GM23338 (cell line): ENCODE results near the gene MRRF. TPM values are rescaled to one million over a fixed set of nuclear protein-coding genes. Genes with fewer than 3 reads are reported as not detected.

Experiments used
- CREB1 ChIP-seq: fragments of 250-450 bp; sonication (Bioruptor Pico); IDR thresholded peaks from 2 replicates; pipeline ENCODE4 v1.5.0; 2020; ENCODE audit warnings: low read depth, mild to moderate bottlenecking, moderate library complexity
- CTCF ChIP-seq, 2 experiments: fragments of 200-600 bp in 1 of 2; sonication (generic) in 1 of 2; conservative IDR thresholded peaks; 2 replicates each; pipeline versions ENCODE4 v1.5.1 to v1.6.1; 2016 to 2017; ENCODE audit warnings: antibody characterized with exemption in 2 of 2, low read depth in 2 of 2, mild to moderate bottlenecking in 2 of 2, moderate library complexity in 1 of 2
- ETS1 ChIP-seq: IDR thresholded peaks from 2 replicates; pipeline ENCODE4 v1.6.1; 2016; ENCODE audit warnings: antibody characterized with exemption
- EZH2phosphoT487 ChIP-seq: fragments of 200-600 bp; sonication (generic); IDR thresholded peaks from one replicate; pipeline ENCODE4 v1.8.1; 2018; ENCODE audit warnings: antibody characterized with exemption; ENCODE audit not compliant: unreplicated experiment
- POLR2AphosphoS5 ChIP-seq: IDR thresholded peaks from 2 replicates; pipeline ENCODE4 v1.6.1; 2016; ENCODE audit warnings: antibody characterized with exemption, low read depth
- ZNF331 ChIP-seq: fragments of 250-450 bp; sonication (Bioruptor Pico); IDR thresholded peaks from 2 replicates; pipeline ENCODE4 v1.5.0; 2020; ENCODE audit warnings: low read depth, mild to moderate bottlenecking, moderate library complexity
- ZNF462 ChIP-seq: fragments of 250-450 bp; sonication (Bioruptor Pico); IDR thresholded peaks from 2 replicates; pipeline ENCODE4 v1.5.0; 2020; ENCODE audit warnings: mild to moderate bottlenecking, moderate library complexity
- polyA plus RNA-seq: library from polyadenylated mRNA; unstranded; fragments of >200 nt; fragmentation: Nextera tagmentation; extraction: Ambion mirVana; gene quantifications from 2 replicates; pipeline ENCODE4 v1.2.1, GENCODE V29; 2016
- total RNA-seq: library from RNA; depleted of rRNA; stranded (reverse); fragments of >200 nt; shearing (Covaris generic); gene quantifications from 2 replicates; pipeline ENCODE4 v1.2.3, GENCODE V29; 2014

Gene MRRF
- total and polyA plus RNA-seq, 2 experiments from 2014 or later: 27.8 to 32.7 TPM

GRCh38 chr9:122338536-122338935 lies 73.9 kb downstream of the MRRF start (continued):
- TF ChIP-seq ZNF462 (CRISPR knock-in tag) (no peak), CREB1 (CRISPR knock-in tag) (no peak), CTCF (conservative IDR thresholded peaks at IDR 0.05; ENCODE audit: low read depth in 2 of 2) (no peak), ETS1 (no peak), POLR2AphosphoS5 (no peak), EZH2phosphoT487 (no peak), ZNF331 (CRISPR knock-in tag) (no peak)
